Measurements from ENCODE around the gene DOCK3. TPM values are rescaled to one million over a fixed set of nuclear protein-coding genes. Genes with fewer than 3 reads are reported as not detected.
"Not testable (repeated sequence)": the region's sequence is repeated elsewhere in the genome, so short reads cannot be mapped to it uniquely, and the experiment has no call there.

The DOCK3 gene
- total RNA-seq, 3 donors from 2014 or later = 0.17 to 6.1 (median 0.20) TPM

GRCh38 chr3:51156147-51156546 lies 481.4 kb downstream of the DOCK3 start:
- no peak for ATAC-seq
- Histone ChIP-seq H3K4me1 (ENCODE audit: low read depth) (no peaks in the 10 kb centered on the region), H3K4me3 (no peak overlapping the region), H3K9me3 (no peaks in the 10 kb centered on the region), H3K36me3 (ENCODE audit: low read depth) (no peaks in the 10 kb centered on the region)
- DNase-seq = no peak
- intact Hi-C loops (cut with DNase I, micrococcal nuclease) = no loop called here
- no peak for TF ChIP-seq CTCF (IDR thresholded peaks at IDR 0.05)

GRCh38 chr3:51163051-51163450 lies 488.3 kb downstream of the DOCK3 start:
- intact Hi-C loops (cut with DNase I, micrococcal nuclease) = no loop called here
- Histone ChIP-seq H3K36me3 (ENCODE audit: low read depth) (no peaks in the 10 kb centered on the region), H3K4me1 (ENCODE audit: low read depth) (no peaks in the 10 kb centered on the region), H3K9me3 (no peaks in the 10 kb centered on the region), H3K4me3 (no peak overlapping the region)
- ATAC-seq (no peak), DNase-seq (no peak)
- TF ChIP-seq CTCF (IDR thresholded peaks at IDR 0.05) = no peak

GRCh38 chr3:51173518-51174271 lies 499.0 kb downstream of the DOCK3 start:
- Histone ChIP-seq H3K4me3 (no peak overlapping the region), H3K9me3 (peaks cover 36% of the 10 kb centered on the region), H3K4me1 (ENCODE audit: low read depth) (no peaks in the 10 kb centered on the region), H3K36me3 (ENCODE audit: low read depth) (no peaks in the 10 kb centered on the region)
- ATAC-seq (no peak), DNase-seq (no peak)
- intact Hi-C loops (cut with DNase I, micrococcal nuclease) = loop anchor here in 1 of 2 donors (10.0 kb wide), 1 partner anchor 59 kb away; no protein-coding TSS in a partner anchor
- TF ChIP-seq CTCF (IDR thresholded peaks at IDR 0.05) = no peak

- H3K4me1 ChIP-seq (ENCODE audit: low read depth) = no peaks in the 10 kb centered on the region
- no peak for TF ChIP-seq CTCF (IDR thresholded peaks at IDR 0.05)
- DNase-seq = no peak
- ATAC-seq = no peak
- H3K9me3 ChIP-seq = peaks cover 33% of the 10 kb centered on the region
- no peaks in the 10 kb centered on the region for H3K36me3 ChIP-seq (ENCODE audit: low read depth)
- intact Hi-C loops (cut with DNase I, micrococcal nuclease) = loop anchor here in 1 of 2 donors (10.0 kb wide), 1 partner anchor 62 kb away; no protein-coding TSS in a partner anchor
- no peak overlapping the region for H3K4me3 ChIP-seq
These were observed 502.2 kb downstream of the DOCK3 start for GRCh38 chr3:51176923-51177322.

- intact Hi-C loops (cut with DNase I, micrococcal nuclease); ATAC-seq; DNase-seq; H3K4me3 ChIP-seq; H3K4me1 ChIP-seq (ENCODE audit: low read depth); H3K36me3 ChIP-seq (ENCODE audit: low read depth); H3K9me3 ChIP-seq: not testable (repeated sequence)
These were observed 511.7 kb downstream of the DOCK3 start for GRCh38 chr3:51186446-51186845.

- DNase-seq = no peak
- Histone ChIP-seq H3K9me3 (no peaks in the 10 kb centered on the region), H3K36me3 (ENCODE audit: low read depth) (no peaks in the 10 kb centered on the region), H3K4me1 (ENCODE audit: low read depth) (no peaks in the 10 kb centered on the region), H3K4me3 (no peak overlapping the region)
- intact Hi-C loops (cut with DNase I, micrococcal nuclease) = no loop called here
- ATAC-seq = no peak
- no peak for TF ChIP-seq CTCF (IDR thresholded peaks at IDR 0.05)
These were observed 515.5 kb downstream of the DOCK3 start for GRCh38 chr3:51190199-51190598.

Data from mucosa of descending colon (tissue), 3 donors.